Measurements from ENCODE around the gene HNMT.

Gene HNMT

DNA sequence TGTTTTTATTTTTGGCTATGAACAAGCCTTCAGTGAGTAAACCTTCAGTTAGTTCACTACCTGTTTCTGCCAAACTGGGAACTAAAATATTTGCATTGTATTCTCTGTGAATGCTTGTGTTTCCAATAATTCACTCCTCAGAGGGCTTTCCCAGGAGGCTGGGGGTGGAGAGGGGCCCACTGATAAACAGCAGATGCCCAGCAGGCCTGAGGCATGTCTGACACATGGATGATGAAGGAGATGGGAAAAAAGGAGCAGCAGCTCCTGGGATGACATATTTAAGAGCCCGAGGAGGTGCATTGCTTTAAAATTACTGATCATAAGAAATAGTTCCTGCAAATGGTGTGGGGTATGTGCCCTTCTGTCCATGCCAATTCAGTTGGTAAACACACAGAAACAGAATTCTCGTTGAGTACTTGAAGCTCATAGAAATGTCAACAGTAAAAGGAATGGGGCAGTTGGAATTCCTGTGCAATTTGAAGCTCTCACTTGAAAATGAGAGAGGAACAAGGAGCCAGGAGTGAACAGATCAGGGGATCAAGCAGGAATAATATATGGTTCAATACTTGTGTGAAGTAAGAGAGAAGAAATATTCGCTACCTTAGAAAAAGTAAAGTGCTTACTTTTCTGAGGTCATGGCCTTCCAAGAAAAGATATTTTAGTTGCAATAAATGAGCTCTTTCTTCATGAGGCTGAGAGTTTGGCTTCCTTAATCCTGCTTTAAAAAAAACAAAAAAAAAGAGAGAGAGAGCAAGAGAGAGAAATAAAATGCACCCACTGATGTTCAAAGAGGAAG lies 22.0 kb upstream of the HNMT start:
- H3K27ac ChIP-seq = no peak overlapping the region
- no peak for TF ChIP-seq CTCF (conservative IDR thresholded peaks at IDR 0.05)

DNA sequence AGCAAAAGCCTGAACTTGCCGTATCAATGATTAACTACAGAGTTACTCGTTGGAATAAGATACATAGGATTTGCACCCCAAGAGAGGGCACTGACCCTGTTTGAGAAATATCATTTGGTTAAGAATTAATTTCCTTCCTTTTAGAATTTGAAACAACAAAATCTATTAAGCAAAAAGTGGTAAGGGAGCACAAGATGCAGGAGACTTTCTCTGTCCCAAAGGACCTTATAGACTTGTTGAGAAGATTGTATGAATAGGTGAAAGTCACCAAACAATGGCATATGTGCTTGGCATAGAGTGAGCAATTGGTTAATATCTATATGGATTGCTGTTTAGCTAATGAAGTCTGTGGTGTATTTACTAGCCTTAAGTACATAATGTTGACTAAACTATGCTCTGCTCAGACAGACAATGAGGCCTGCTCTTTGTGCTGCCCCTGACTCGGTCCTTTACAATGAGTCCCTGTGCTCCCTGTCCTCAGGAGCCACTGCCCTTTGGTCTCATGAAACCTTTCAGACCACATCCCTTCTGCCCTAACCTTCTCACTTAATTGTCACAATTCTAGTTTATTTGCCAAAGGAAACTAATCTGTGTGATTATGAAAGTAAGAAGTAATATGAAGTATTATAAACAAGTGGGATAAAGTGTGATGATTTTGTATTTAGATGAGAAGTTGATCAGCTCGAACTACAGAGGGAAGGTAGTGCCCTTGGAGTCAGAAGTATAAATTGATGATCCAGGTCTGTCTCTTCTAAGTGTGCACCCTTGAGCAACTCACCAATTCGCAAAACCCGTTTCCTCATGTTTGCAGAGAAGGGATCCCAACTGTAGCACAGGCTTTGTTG lies 21.2 kb upstream of the HNMT start:
- no peak overlapping the region for H3K27ac ChIP-seq
- no peak for TF ChIP-seq CTCF (conservative IDR thresholded peaks at IDR 0.05)

- H3K27ac ChIP-seq = no peak overlapping the region
- no peak for TF ChIP-seq CTCF (conservative IDR thresholded peaks at IDR 0.05)
Measured at GRCh38 chr2:137943678-137944347, 20.5 kb upstream of the HNMT start.

DNA sequence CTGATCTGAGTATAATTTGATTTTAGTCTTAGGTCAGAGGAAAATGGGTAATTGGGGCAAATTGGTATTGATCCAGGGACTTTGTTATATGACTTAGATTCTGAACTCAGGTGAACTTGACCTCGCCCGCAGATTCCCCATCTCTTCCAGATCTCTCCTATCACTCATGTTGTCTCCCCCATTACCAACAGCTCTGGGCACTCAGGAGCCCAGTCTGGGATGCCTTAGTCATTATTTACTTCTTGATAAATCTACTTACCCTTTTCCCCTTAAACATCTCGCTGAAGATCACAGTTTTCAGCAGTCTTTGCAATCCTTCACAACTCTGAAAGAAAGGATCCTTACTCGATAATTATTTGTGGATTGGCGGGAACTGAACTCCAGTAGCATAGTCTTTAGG lies 19.6 kb upstream of the HNMT start:
- H3K27ac ChIP-seq = no peak overlapping the region
- no peak for TF ChIP-seq CTCF (conservative IDR thresholded peaks at IDR 0.05)

DNA sequence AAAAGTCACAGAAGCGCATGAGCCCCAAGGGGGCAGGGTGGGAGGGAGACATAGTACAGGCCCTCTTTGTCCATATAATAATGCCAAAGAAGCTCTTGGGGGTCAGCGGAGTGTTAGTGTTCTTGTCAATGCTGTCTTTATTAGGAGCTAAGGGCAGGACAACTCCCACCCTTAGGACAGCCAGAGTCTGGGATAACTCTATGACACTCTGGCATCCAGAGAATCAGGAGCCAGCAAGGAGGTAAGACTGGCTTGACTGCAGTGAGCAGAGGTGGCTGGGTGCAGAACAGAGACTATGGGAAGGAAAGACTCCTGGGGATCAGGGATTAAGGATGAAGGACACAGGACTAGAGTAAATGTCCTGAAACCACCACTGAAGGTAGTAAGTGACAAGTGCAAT lies 19.0 kb upstream of the HNMT start:
- H3K27ac ChIP-seq = no peak overlapping the region
- TF ChIP-seq CTCF (conservative IDR thresholded peaks at IDR 0.05) = no peak

DNA sequence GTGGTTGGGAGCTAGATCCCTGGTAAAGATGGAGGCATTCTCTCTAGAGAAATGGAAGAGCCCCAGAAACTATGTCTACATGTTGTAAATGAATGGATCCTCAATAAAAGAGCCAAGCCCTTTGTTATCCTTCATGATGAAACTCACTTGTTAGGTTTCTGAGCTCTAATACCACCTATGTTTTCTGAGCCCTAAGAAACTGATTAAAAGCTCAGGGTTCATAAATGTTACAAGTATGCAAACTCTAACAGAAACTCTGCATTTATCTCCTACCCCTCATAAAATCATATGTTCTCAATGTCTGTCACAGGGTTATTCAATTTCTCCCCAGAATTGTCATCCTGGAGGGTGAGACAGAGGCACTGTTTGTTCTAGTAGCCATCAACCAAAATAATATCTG lies 18.0 kb upstream of the HNMT start:
- H3K27ac ChIP-seq = no peak overlapping the region
- TF ChIP-seq CTCF (conservative IDR thresholded peaks at IDR 0.05) = no peak
